OCI-LY1 (cell line): Measurements from ENCODE around the gene S1PR2.

ENCODE experiments used
- EZH2 ChIP-seq: fragments of 200-600 bp; sonication (generic), shearing (Covaris generic); IDR thresholded peaks from 2 replicates; pipeline ENCODE4 v1.8.0; 2017; ENCODE audit warnings: borderline replicate concordance, mixed run types, mild to moderate bottlenecking, antibody characterized with exemption, low read length, moderate library complexity, mixed read lengths
- TF ChIP-seq, protein P1 (sequence below): fragments of 200-600 bp; sonication (generic), shearing (Covaris generic); IDR thresholded peaks from 2 replicates; pipeline ENCODE4 v1.5.1; 2017; ENCODE audit warnings: mild to moderate bottlenecking, antibody characterized with exemption, low read length, moderate library complexity, mixed read lengths

DNA sequence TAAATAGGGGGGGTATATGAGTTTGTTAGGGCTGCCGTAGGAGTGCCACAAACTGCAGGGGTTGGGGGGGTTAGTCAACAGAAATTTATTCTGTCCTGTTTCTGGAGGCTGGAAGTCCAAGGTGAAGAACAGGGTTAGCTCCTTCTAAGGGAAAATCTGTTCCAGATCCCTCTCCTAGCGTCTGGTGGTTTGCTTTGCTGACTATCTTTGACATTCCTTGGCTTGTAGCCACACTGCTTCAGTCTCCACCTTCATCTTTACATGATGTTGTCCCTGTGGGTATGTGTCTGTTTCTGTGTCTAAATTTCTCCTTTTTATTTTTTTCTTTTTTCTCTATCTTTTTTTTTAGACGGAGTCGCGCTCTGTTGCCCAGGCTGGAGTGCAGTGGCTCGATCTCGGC is 31.6 kb upstream of the S1PR2 start:
- TF ChIP-seq, protein P1, sequence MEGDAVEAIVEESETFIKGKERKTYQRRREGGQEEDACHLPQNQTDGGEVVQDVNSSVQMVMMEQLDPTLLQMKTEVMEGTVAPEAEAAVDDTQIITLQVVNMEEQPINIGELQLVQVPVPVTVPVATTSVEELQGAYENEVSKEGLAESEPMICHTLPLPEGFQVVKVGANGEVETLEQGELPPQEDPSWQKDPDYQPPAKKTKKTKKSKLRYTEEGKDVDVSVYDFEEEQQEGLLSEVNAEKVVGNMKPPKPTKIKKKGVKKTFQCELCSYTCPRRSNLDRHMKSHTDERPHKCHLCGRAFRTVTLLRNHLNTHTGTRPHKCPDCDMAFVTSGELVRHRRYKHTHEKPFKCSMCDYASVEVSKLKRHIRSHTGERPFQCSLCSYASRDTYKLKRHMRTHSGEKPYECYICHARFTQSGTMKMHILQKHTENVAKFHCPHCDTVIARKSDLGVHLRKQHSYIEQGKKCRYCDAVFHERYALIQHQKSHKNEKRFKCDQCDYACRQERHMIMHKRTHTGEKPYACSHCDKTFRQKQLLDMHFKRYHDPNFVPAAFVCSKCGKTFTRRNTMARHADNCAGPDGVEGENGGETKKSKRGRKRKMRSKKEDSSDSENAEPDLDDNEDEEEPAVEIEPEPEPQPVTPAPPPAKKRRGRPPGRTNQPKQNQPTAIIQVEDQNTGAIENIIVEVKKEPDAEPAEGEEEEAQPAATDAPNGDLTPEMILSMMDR: no peak
- TF ChIP-seq EZH2: no peak
